IMR-90 (cell line): ENCODE results near the gene PPP1R14B. TPM values are rescaled to one million over a fixed set of nuclear protein-coding genes. Genes with fewer than 3 reads are reported as not detected.

Source experiments
- ATAC-seq: fragments of 200-7000 bp; cut with Tn5 transposase; 2 replicates; pipeline ENCODE4 v1.9.1; 2020; ENCODE audit warnings: low read depth, mild to moderate bottlenecking, moderate library complexity
- BruUV-seq: library from RNA; stranded (reverse); fragments of 400-500 nt; replicated peaks from 2 replicates; lab custom pipeline; 2021; lab: Mats Ljungman, UMichigan
- CTCF ChIA-PET: fragments of 300-600 bp; formaldehyde crosslinking; extraction: SDS; loops from one replicate; lab custom pipeline; 2021; ENCODE audit warnings: antibody characterized with exemption; lab: Yijun Ruan, JAX
- POLR2A ChIA-PET: fragments of 300-600 bp; sonication (Branson Sonifier 250); formaldehyde crosslinking; loops from one replicate; lab custom pipeline; 2022; ENCODE audit warnings: antibody characterized with exemption; ENCODE audit not compliant: unreplicated experiment; lab: Charles Lee
- DNase-seq: peaks from one replicate; pipeline ENCODE4 v3.0.0; 2013
- H2AFZ ChIP-seq: replicated peaks from 2 replicates; pipeline ENCODE3; 2013; ENCODE audit warnings: low read length, mild to moderate bottlenecking; ENCODE audit not compliant: poor library complexity
- H2AK5ac ChIP-seq: 2 replicates; pipeline ENCODE4 v1.6.1; 2013; ENCODE audit warnings: low read depth, low read length, inconsistent platforms
- H2AK9ac ChIP-seq: replicated peaks from 2 replicates; pipeline ENCODE3; 2013; ENCODE audit warnings: mild to moderate bottlenecking, low read depth, low read length, moderate library complexity; ENCODE audit not compliant: poor library complexity
- H2BK120ac ChIP-seq: 2 replicates; pipeline ENCODE4 v1.6.1; 2013; ENCODE audit warnings: low read depth, low read length, inconsistent platforms
- H2BK15ac ChIP-seq: 3 replicates; pipeline ENCODE4 v1.6.1; 2013; ENCODE audit warnings: low read depth, low read length, inconsistent platforms
- H2BK20ac ChIP-seq: 2 replicates; pipeline ENCODE4 v1.6.1; 2013; ENCODE audit warnings: low read depth, mild to moderate bottlenecking, inconsistent platforms, low read length, moderate library complexity
- H2BK5ac ChIP-seq: 2 replicates; pipeline ENCODE4 v1.6.1; 2013; ENCODE audit warnings: mild to moderate bottlenecking, low read depth, low read length, inconsistent platforms; ENCODE audit not compliant: poor library complexity, severe bottlenecking
- H3K14ac ChIP-seq: replicated peaks from 2 replicates; pipeline ENCODE4 v1.6.1; 2013; ENCODE audit warnings: low read depth, low read length, inconsistent platforms
- H3K18ac ChIP-seq: 2 replicates; pipeline ENCODE4 v1.6.1; 2013; ENCODE audit warnings: low read depth, low read length, control low read depth
- H3K23ac ChIP-seq: 2 replicates; pipeline ENCODE4 v1.6.1; 2013; ENCODE audit warnings: low read depth, low read length, inconsistent platforms
- H3K27ac ChIP-seq: 2 replicates; pipeline ENCODE4 v1.5.1; 2013; ENCODE audit warnings: mild to moderate bottlenecking, control low read depth, low read length; ENCODE audit not compliant: insufficient read depth
- H3K27me3 ChIP-seq: 2 replicates; pipeline ENCODE4 v1.6.1; 2013; ENCODE audit warnings: low read length; ENCODE audit not compliant: control insufficient read depth, insufficient read depth
- H3K36me3 ChIP-seq: 2 replicates; pipeline ENCODE4 v1.6.1; 2013; ENCODE audit warnings: low read length, mixed read lengths; ENCODE audit not compliant: control insufficient read depth, insufficient read depth
- H3K4ac ChIP-seq: 2 replicates; pipeline ENCODE4 v1.6.1; 2013; ENCODE audit warnings: low read depth, low read length, inconsistent platforms
- H3K4me1 ChIP-seq: 2 replicates; pipeline ENCODE4 v1.6.1; 2013; ENCODE audit warnings: low read length, mixed read lengths; ENCODE audit not compliant: control insufficient read depth, insufficient read depth
- H3K4me2 ChIP-seq: 2 replicates; pipeline ENCODE4 v1.6.1; 2013; ENCODE audit warnings: low read depth, mild to moderate bottlenecking, control low read depth, low read length, moderate library complexity
- H3K4me3 ChIP-seq: 2 replicates; pipeline ENCODE4 v1.5.1; 2013; ENCODE audit warnings: low read depth, mild to moderate bottlenecking, control low read depth, low read length, moderate library complexity; ENCODE audit not compliant: insufficient read depth
- H3K56ac ChIP-seq: 2 replicates; pipeline ENCODE4 v1.6.1; 2013; ENCODE audit warnings: low read length, inconsistent platforms; ENCODE audit not compliant: insufficient read depth; ENCODE audit errors: extremely low read depth
- H3K79me1 ChIP-seq, 2 experiments: 2 replicates each; pipeline ENCODE4 v1.6.1; 2013; ENCODE audit warnings: low read length in 2 of 2, inconsistent platforms in 1 of 2, low read depth in 1 of 2
- H3K9ac ChIP-seq: 2 replicates; pipeline ENCODE4 v1.6.1; 2013; ENCODE audit warnings: low read depth, low read length, control low read depth
- H3K9me1 ChIP-seq: 2 replicates; pipeline ENCODE4 v1.6.1; 2013; ENCODE audit warnings: low read length, inconsistent platforms; ENCODE audit not compliant: insufficient read depth
- H3K9me3 ChIP-seq: 2 replicates; pipeline ENCODE4 v1.6.1; 2013; ENCODE audit warnings: low read length; ENCODE audit not compliant: control insufficient read depth, insufficient read depth
- H4K20me1 ChIP-seq: 2 replicates; pipeline ENCODE4 v1.6.1; 2013; ENCODE audit warnings: low read length, inconsistent platforms; ENCODE audit not compliant: insufficient read depth
- H4K5ac ChIP-seq: 2 replicates; pipeline ENCODE4 v1.6.1; 2013; ENCODE audit warnings: mild to moderate bottlenecking, low read depth, low read length, control low read depth
- H4K8ac ChIP-seq, 2 experiments: 2 replicates each; pipeline ENCODE4 v1.6.1; 2013; ENCODE audit warnings: low read depth in 2 of 2, low read length in 2 of 2, control low read depth in 1 of 2, inconsistent platforms in 1 of 2
- H4K91ac ChIP-seq: 2 replicates; pipeline ENCODE4 v1.6.1; 2013; ENCODE audit warnings: low read depth, low read length, inconsistent platforms; ENCODE audit not compliant: insufficient read depth
- BHLHE40 ChIP-seq: fragments of 150-350 bp; IDR thresholded peaks from 2 replicates; pipeline ENCODE4 v1.6.1; 2016; ENCODE audit warnings: mild to moderate bottlenecking, low read depth, low read length
- CEBPB ChIP-seq: IDR thresholded peaks from 2 replicates; pipeline ENCODE4 v1.6.1; 2012; ENCODE audit warnings: low read depth, low read length, improper control_type of control experiment
- CHD1 ChIP-seq: IDR thresholded peaks from 2 replicates; pipeline ENCODE4 v1.6.1; 2012; ENCODE audit warnings: low read depth, low read length, improper control_type of control experiment
- CTCF ChIP-seq: conservative IDR thresholded peaks from 2 replicates; pipeline ENCODE4 v1.5.1; 2012; ENCODE audit warnings: mild to moderate bottlenecking, low read depth, low read length, improper control_type of control experiment
- ELK1 ChIP-seq: fragments of 150-350 bp; IDR thresholded peaks from 2 replicates; pipeline ENCODE4 v1.6.1; 2016; ENCODE audit warnings: low read depth, mild to moderate bottlenecking, low read length, moderate library complexity, borderline replicate concordance
- FOS ChIP-seq: fragments of 150-350 bp; IDR thresholded peaks from 2 replicates; pipeline ENCODE4 v1.6.1; 2016; ENCODE audit warnings: low read depth, low read length
- MAFK ChIP-seq: IDR thresholded peaks from 2 replicates; pipeline ENCODE4 v1.6.1; 2012; ENCODE audit warnings: low read depth, low read length, improper control_type of control experiment
- MAZ ChIP-seq: IDR thresholded peaks from 2 replicates; pipeline ENCODE4 v1.6.1; 2012; ENCODE audit warnings: low read depth, mild to moderate bottlenecking, low read length, improper control_type of control experiment, moderate library complexity, borderline replicate concordance
- MXI1 ChIP-seq: IDR thresholded peaks from 2 replicates; pipeline ENCODE4 v1.6.1; 2012; ENCODE audit warnings: low read depth, mild to moderate bottlenecking, low read length, moderate library complexity, borderline replicate concordance
- NFE2L2 ChIP-seq: fragments of 150-350 bp; IDR thresholded peaks from 2 replicates; pipeline ENCODE4 v1.6.1; 2016; ENCODE audit warnings: low read depth, mild to moderate bottlenecking, low read length
- POLR2A ChIP-seq: IDR thresholded peaks from 2 replicates; pipeline ENCODE4 v1.6.1; 2012; ENCODE audit warnings: mild to moderate bottlenecking, low read depth, low read length
- RAD21 ChIP-seq: IDR thresholded peaks from 2 replicates; pipeline ENCODE4 v1.6.1; 2012; ENCODE audit warnings: low read length, improper control_type of control experiment
- RCOR1 ChIP-seq: IDR thresholded peaks from 2 replicates; pipeline ENCODE4 v1.6.1; 2012; ENCODE audit warnings: mild to moderate bottlenecking, low read length, improper control_type of control experiment; ENCODE audit not compliant: insufficient replicate concordance
- RFX5 ChIP-seq: IDR thresholded peaks from 2 replicates; pipeline ENCODE4 v1.8.0; 2012; ENCODE audit warnings: low read depth, mild to moderate bottlenecking, low read length, moderate library complexity
- SMC3 ChIP-seq: fragments of 150-350 bp; IDR thresholded peaks from 2 replicates; pipeline ENCODE4 v1.6.1; 2016; ENCODE audit warnings: low read depth, mild to moderate bottlenecking, antibody characterized with exemption, low read length, moderate library complexity
- USF2 ChIP-seq: fragments of 150-350 bp; IDR thresholded peaks from 2 replicates; pipeline ENCODE4 v1.6.1; 2017; ENCODE audit warnings: mild to moderate bottlenecking, antibody characterized with exemption, low read length, low read depth
- WGBS, 2 experiments: methylation state at CpG; one replicate each; pipeline versions ENCODE4 v1.1.5 to v1.1.7; 2013; ENCODE audit warnings: missing lambda C conversion rate in 2 of 2; ENCODE audit not compliant: insufficient read length in 1 of 2; ENCODE audit errors: extremely low coverage in 2 of 2; 5-methylcytosine and 5-hydroxymethylcytosine counted together
- dilution Hi-C: fragments of 300-500 bp; cut with HindIII; formaldehyde crosslinking; loops from one replicate; pipeline ENCODE4 v1.14.3; 2018; ENCODE audit warnings: low sequenced_read_pairs; ENCODE audit not compliant: unreplicated experiment
- in situ Hi-C: fragments of 300-500 bp; cut with MboI; formaldehyde crosslinking; loops from 3 replicates; pipeline ENCODE4 v1.14.3; 2019; ENCODE audit warnings: low sequenced_read_pairs, inconsistent platforms, mixed read lengths
- intact Hi-C: fragments of 100-400 bp; cut with micrococcal nuclease; formaldehyde crosslinking; loops from 2 replicates; pipeline ENCODE4 v1.10.0; 2022
- polyA plus RNA-seq, 3 experiments: library from polyadenylated mRNA; depleted of rRNA; stranded (reverse); fragments of >200 nt; gene quantifications; 2 replicates each; pipeline ENCODE4 v1.2.3, GENCODE V29; 2012; ENCODE audit warnings: low replicate concordance in 1 of 3
- total RNA-seq: library from RNA; depleted of rRNA; stranded (reverse); fragments of >200 nt; gene quantifications from 2 replicates; pipeline ENCODE4 v1.2.3, GENCODE V29; 2012

Gene PPP1R14B
- total and polyA plus RNA-seq, 2 of the 4 experiments (the other 2 are of a cell fraction): 176 to 257 TPM

- DNase-seq (no peak), ATAC-seq (no peak)
- no peak overlapping the region for H4K8ac ChIP-seq
- no peak overlapping the region for H4K91ac ChIP-seq
- H3K27ac ChIP-seq: no peak overlapping the region
- H3K27me3 ChIP-seq: no peaks in the 10 kb centered on the region
- no peak overlapping the region for H3K56ac ChIP-seq
- no peaks in the 10 kb centered on the region for H3K9me3 ChIP-seq
- H3K4me2 ChIP-seq: no peak overlapping the region
- in situ Hi-C loops: no loop called here
- intact Hi-C loops: no loop called here
- H2AFZ ChIP-seq: no peak overlapping the region
- H3K9ac ChIP-seq: no peak overlapping the region
- no peak overlapping the region for H3K23ac ChIP-seq
- no peaks in the 10 kb centered on the region for H4K20me1 ChIP-seq
- H2AK9ac ChIP-seq: no peak overlapping the region
- POLR2A ChIA-PET: no interaction called here
- no peaks in the 10 kb centered on the region for H3K4me1 ChIP-seq
- no CpG with 5 or more reads among the region's 10 CpGs for WGBS, 2 experiments
- no peak overlapping the region for H3K4me3 ChIP-seq
- H2BK20ac ChIP-seq: no peak overlapping the region
- no peak overlapping the region for H3K14ac ChIP-seq
- CTCF ChIA-PET: no interaction called here
- no peak overlapping the region for H2BK5ac ChIP-seq
- H3K79me1 ChIP-seq: peaks cover 5 to 11% of the 10 kb centered on the region in 2 experiments; a peak in 2 of 4 replicates
- no TSS peak for BruUV-seq
- H3K9me1 ChIP-seq: 0 out of 2 replicates have a peak, but pooled peaks cover 8% of the 10 kb centered on the region
- no peak overlapping the region for H2BK120ac ChIP-seq
- H3K4ac ChIP-seq: no peak overlapping the region
- peaks cover 5% of the 10 kb centered on the region for H3K36me3 ChIP-seq
- H2AK5ac ChIP-seq: no peak overlapping the region
- no peak overlapping the region for H3K18ac ChIP-seq
- H2BK15ac ChIP-seq: no peak overlapping the region
- dilution Hi-C loops: no loop called here
- TF ChIP-seq SMC3 (no peak), RCOR1 (no peak), BHLHE40 (no peak), MAZ (no peak), FOS (no peak), CTCF (no peak), ELK1 (no peak), POLR2A (no peak), MAFK (no peak), NFE2L2 (no peak), MXI1 (no peak), CHD1 (no peak), CEBPB (no peak), RAD21 (no peak), USF2 (no peak), RFX5 (no peak)
- H4K5ac ChIP-seq: no peak overlapping the region
Measured at GRCh38 chr11:64219755-64220154, 27.0 kb downstream of the PPP1R14B start.
